Retinal pigment epithelial cell (primary cell): ENCODE measurements around the gene CCRL2.
"Not testable (repeated sequence)": the region's sequence is repeated elsewhere in the genome, so short reads cannot be mapped to it uniquely, and the experiment has no call there.

ENCODE experiments used
- DNase-seq: peaks from one replicate; pipeline ENCODE4 v3.0.0-alpha.2; 2010; ENCODE audit warnings: low read depth
- H3K4me3 ChIP-seq: 2 replicates; pipeline ENCODE4 v1.5.1; 2011; ENCODE audit warnings: mild to moderate bottlenecking, low read length, control low read depth, moderate library complexity
- CTCF ChIP-seq: conservative IDR thresholded peaks from 2 replicates; pipeline ENCODE4 v1.5.1; 2011; ENCODE audit warnings: low read depth, low read length, control low read depth, inconsistent platforms

The CCRL2 gene

GRCh38 chr3:46380471-46381221 is 26.4 kb upstream of the CCRL2 start:
- H3K4me3 ChIP-seq, result no peak overlapping the region
- no peak for DNase-seq
- TF ChIP-seq CTCF, result no peak

- TF ChIP-seq CTCF, result no peak
- no peak for DNase-seq
- H3K4me3 ChIP-seq, result no peak overlapping the region
Observed at GRCh38 chr3:46381625-46382024, 25.4 kb upstream of the CCRL2 start.

GRCh38 chr3:46383211-46383950 is 23.7 kb upstream of the CCRL2 start:
- DNase-seq, result no peak
- no peak for TF ChIP-seq CTCF
- no peak overlapping the region for H3K4me3 ChIP-seq

- no peak for TF ChIP-seq CTCF
- no peak overlapping the region for H3K4me3 ChIP-seq
- no peak for DNase-seq
Observed at GRCh38 chr3:46383951-46384330, 23.1 kb upstream of the CCRL2 start.

- H3K4me3 ChIP-seq, result no peak overlapping the region
- TF ChIP-seq CTCF, result no peak
- peak; percentile 10 for DNase-seq
Observed at GRCh38 chr3:46386205-46386604, 20.9 kb upstream of the CCRL2 start.

- DNase-seq, H3K4me3 ChIP-seq: not testable (repeated sequence)
Observed at GRCh38 chr3:46388847-46389246, 18.2 kb upstream of the CCRL2 start.

- H3K4me3 ChIP-seq, result no peak overlapping the region
- no peak for TF ChIP-seq CTCF
- no peak for DNase-seq
Observed at GRCh38 chr3:46389306-46389705, 17.8 kb upstream of the CCRL2 start.

GRCh38 chr3:46391526-46391925 is 15.5 kb upstream of the CCRL2 start:
- not testable (repeated sequence) for DNase-seq

More at GRCh38 chr3:46391526-46391925, 15.5 kb upstream of the CCRL2 start:
- H3K4me3 ChIP-seq, result not testable (repeated sequence)
